BJ (cell line): ENCODE measurements around the gene QSER1. TPM values are rescaled to one million over a fixed set of nuclear protein-coding genes. Genes with fewer than 3 reads are reported as not detected.
A peak's percentile ranks its signal among the peaks of the same experiment; 100 is the strongest.

ENCODE experiments used
- CTCF ChIA-PET: fragments of 350-600 bp; formaldehyde crosslinking; extraction: SDS; loops from one replicate; lab custom pipeline; 2021; ENCODE audit warnings: antibody characterized with exemption, inconsistent platforms; lab: Yijun Ruan, JAX
- POLR2A ChIA-PET: fragments of 300-600 bp; sonication (Branson Sonifier 250); formaldehyde crosslinking; extraction: SDS; loops from one replicate; lab custom pipeline; 2021; ENCODE audit warnings: antibody characterized with exemption; lab: Charles Lee
- DNase-seq: peaks from one replicate; pipeline ENCODE4 v3.0.0-alpha.2; 2011; ENCODE audit warnings: low read depth
- H3K27me3 ChIP-seq: 2 replicates; pipeline ENCODE4 v1.6.0; 2011; ENCODE audit warnings: low read length; ENCODE audit not compliant: control insufficient read depth, insufficient read depth
- H3K36me3 ChIP-seq: 2 replicates; pipeline ENCODE4 v1.5.1; 2011; ENCODE audit warnings: low read length; ENCODE audit not compliant: control insufficient read depth, insufficient read depth
- H3K4me3 ChIP-seq: 2 replicates; pipeline ENCODE4 v1.5.1; 2011; ENCODE audit warnings: low read depth, mild to moderate bottlenecking, control low read depth, low read length
- polyA plus RNA-seq: library from polyadenylated mRNA; depleted of rRNA; stranded (reverse); fragments of >200 nt; gene quantifications from 2 replicates; pipeline ENCODE4 v1.2.3, GENCODE V29; 2011
- TF ChIP-seq, protein P1 (sequence below): IDR thresholded peaks from 2 replicates; pipeline ENCODE4 v1.5.1; 2011; ENCODE audit warnings: low read depth, mild to moderate bottlenecking, control low read depth, inconsistent platforms, low read length, moderate library complexity; ENCODE audit not compliant: insufficient read depth

Gene QSER1
- polyA plus RNA-seq, 1 experiment: 3.9 TPM

DNA sequence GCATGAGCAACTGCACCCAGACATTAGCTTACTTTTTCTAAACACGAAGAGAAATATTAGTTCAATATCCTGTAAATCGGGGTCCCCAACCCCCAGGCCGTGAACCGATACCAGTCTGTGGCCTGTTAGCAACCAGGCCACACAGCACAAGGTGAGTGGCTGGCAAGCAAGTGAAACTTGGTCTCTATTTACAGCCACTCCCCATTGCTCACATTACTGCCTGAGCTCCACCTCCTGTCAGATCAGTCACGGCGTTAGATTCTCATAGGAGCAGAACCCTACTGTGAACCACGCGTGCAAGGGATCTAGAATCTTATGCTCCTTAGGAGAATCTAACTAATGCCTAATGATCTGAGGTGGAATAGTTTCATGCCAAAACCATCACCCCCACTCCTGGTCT is 95.2 kb downstream of the QSER1 start:
- Histone ChIP-seq H3K36me3 (no peaks in the 10 kb centered on the region), H3K4me3 (no peak overlapping the region), H3K27me3 (no peaks in the 10 kb centered on the region)
- POLR2A ChIA-PET: no interaction called here
- DNase-seq: no peak
- CTCF ChIA-PET: no interaction called here
- TF ChIP-seq, protein P1, sequence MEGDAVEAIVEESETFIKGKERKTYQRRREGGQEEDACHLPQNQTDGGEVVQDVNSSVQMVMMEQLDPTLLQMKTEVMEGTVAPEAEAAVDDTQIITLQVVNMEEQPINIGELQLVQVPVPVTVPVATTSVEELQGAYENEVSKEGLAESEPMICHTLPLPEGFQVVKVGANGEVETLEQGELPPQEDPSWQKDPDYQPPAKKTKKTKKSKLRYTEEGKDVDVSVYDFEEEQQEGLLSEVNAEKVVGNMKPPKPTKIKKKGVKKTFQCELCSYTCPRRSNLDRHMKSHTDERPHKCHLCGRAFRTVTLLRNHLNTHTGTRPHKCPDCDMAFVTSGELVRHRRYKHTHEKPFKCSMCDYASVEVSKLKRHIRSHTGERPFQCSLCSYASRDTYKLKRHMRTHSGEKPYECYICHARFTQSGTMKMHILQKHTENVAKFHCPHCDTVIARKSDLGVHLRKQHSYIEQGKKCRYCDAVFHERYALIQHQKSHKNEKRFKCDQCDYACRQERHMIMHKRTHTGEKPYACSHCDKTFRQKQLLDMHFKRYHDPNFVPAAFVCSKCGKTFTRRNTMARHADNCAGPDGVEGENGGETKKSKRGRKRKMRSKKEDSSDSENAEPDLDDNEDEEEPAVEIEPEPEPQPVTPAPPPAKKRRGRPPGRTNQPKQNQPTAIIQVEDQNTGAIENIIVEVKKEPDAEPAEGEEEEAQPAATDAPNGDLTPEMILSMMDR: no peak

DNA sequence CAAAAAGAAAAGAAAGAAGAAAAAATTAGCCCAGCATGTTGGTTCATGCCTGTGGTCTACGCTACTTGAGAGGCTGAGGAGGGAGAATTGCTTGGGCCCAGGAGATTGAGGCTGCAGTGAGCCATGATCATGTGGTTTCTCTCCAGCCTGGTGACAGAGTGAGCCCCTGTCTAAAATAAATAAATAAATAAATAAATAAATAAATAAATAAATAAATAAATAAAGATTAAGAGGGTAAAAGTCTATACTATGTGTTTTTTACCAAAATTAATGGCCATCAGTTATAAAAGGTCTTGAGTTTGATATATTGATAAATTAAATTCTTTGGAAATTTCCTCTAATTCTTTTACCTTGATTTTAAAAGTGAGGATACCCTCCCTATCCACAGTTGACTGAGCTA is 97.9 kb downstream of the QSER1 start:
- DNase-seq: no peak
- TF ChIP-seq, protein P1: no peak
- Histone ChIP-seq H3K36me3 (no peaks in the 10 kb centered on the region), H3K4me3 (no peak overlapping the region), H3K27me3 (no peaks in the 10 kb centered on the region)
- CTCF ChIA-PET: no interaction called here
- POLR2A ChIA-PET: no interaction called here

DNA sequence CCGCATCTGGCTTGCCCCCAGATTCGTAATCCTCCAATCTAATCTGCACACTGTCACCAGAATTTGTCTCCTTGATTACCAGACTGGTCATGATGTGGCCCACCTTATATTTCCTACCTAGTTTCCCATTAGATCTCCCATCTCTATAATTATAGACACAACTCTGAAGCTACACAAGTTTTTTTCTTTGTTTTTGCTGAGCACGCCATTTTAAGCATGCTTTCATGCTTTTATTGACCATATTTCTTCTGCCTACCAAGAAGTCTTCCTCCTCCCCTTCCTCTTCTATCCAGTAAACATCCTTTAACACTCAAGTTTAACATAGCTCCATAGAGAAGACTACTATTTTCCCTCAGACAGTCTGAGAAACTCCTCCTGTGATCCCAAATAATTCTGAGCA is 98.8 kb downstream of the QSER1 start:
- TF ChIP-seq, protein P1: no peak
- Histone ChIP-seq H3K4me3 (no peak overlapping the region), H3K36me3 (no peaks in the 10 kb centered on the region), H3K27me3 (no peaks in the 10 kb centered on the region)
- CTCF ChIA-PET: interaction anchor here (1.9 kb wide), 1 partner anchor 8 kb away, joined by 5 read pairs; no protein-coding TSS in a partner anchor
- DNase-seq: no peak
- POLR2A ChIA-PET: no interaction called here

DNA sequence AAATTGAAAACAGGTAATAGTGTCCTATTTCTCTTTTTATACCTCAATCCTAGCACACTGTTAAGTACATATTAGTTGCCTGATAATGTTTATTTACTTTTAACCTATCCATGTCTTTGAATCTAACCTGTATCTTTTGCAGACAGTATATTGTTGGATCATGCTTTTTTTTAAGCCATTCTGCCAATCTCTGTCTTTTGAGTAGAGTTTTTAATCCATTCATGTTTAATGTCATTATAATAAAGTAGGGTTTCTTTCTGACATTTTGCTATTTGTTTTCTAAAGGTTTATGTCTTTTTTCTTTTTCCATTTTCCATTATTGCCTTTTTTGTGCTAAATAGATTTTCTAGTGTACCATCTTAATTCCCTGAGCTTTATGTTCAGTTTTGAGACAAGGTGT is 99.3 kb downstream of the QSER1 start:
- Histone ChIP-seq H3K36me3 (no peaks in the 10 kb centered on the region), H3K4me3 (no peak overlapping the region), H3K27me3 (no peaks in the 10 kb centered on the region)
- POLR2A ChIA-PET: no interaction called here
- CTCF ChIA-PET: interaction anchor here (1.9 kb wide), 1 partner anchor 8 kb away, joined by 5 read pairs; no protein-coding TSS in a partner anchor
- no peak for DNase-seq
- TF ChIP-seq, protein P1: no peak

DNA sequence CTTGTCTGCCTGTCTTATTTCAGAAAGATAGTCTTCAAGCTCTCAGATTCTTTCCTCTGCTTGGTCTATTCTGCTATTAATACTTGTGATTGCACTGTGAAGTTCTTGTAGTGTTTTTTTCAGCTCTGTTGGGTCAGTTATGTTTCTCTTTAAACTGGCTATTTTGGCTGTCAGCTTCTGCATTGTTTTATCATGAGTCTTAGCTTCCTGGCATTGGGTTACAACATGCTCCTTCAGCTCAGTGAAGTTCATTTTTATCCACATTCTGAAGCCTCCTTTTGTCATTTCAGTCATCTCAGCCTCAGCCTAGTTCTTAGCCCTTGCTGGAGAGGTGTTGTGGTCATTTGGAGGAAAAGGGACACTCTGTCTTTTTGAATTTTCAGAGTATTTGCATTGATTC is 107.6 kb downstream of the QSER1 start:
- CTCF ChIA-PET: no interaction called here
- DNase-seq: peak; percentile 67
- POLR2A ChIA-PET: no interaction called here
- H3K36me3 ChIP-seq: no peaks in the 10 kb centered on the region
- H3K4me3 ChIP-seq: no peak overlapping the region
- TF ChIP-seq, protein P1: no peak
- H3K27me3 ChIP-seq: no peaks in the 10 kb centered on the region
